Vagina (tissue), 2 donors: Measurements from ENCODE around the gene FAM186B. TPM values are rescaled to one million over a fixed set of nuclear protein-coding genes. Genes with fewer than 3 reads are reported as not detected.

ENCODE experiments used
- DNase-seq, 2 donors: peaks; one replicate each; pipeline ENCODE4 v3.0.0-alpha.2; 2017; ENCODE audit errors: extremely low spot score in 2 of 2
- H3K27ac ChIP-seq: fragments of 200-600 bp; sonication (generic); one replicate; pipeline ENCODE4 v1.5.1; 2019
- H3K27me3 ChIP-seq: fragments of 200-600 bp; sonication (generic); one replicate; pipeline ENCODE4 v1.5.1; 2019
- H3K36me3 ChIP-seq, 2 donors: fragments of 200-600 bp; sonication (generic); one replicate each; pipeline ENCODE4 v1.5.1; 2017 to 2019
- H3K4me1 ChIP-seq: fragments of 200-600 bp; sonication (generic); one replicate; pipeline ENCODE4 v1.5.1; 2019
- H3K4me3 ChIP-seq, 2 donors: fragments of 200-600 bp; sonication (generic); 1 replicate in 1 of 2; 2 replicates in 1 of 2; pipeline ENCODE4 v1.5.1; 2016 to 2019
- H3K9me3 ChIP-seq: fragments of 200-600 bp; sonication (generic); one replicate; pipeline ENCODE4 v1.5.1; 2019
- CTCF ChIP-seq, 3 experiments: fragments of 450-650 bp in 2 of 3; fragments of 200-600 bp in 1 of 3; sonication (generic) in 1 of 3; IDR thresholded peaks; one replicate each; pipeline ENCODE4 v1.5.1; 2017 to 2019; ENCODE audit warnings: antibody characterized with exemption in 3 of 3, mild to moderate bottlenecking in 2 of 3, moderate library complexity in 2 of 3
- POLR2A ChIP-seq, 2 donors: fragments of 450-650 bp; IDR thresholded peaks; one replicate each; pipeline ENCODE4 v1.6.1; 2017; ENCODE audit warnings: antibody characterized with exemption in 2 of 2, mild to moderate bottlenecking in 2 of 2, moderate library complexity in 2 of 2
- POLR2AphosphoS5 ChIP-seq, 2 donors: sonication (generic); formaldehyde crosslinking; IDR thresholded peaks; one replicate each; pipeline ENCODE4 v1.9.0; 2017; ENCODE audit warnings: antibody characterized with exemption in 2 of 2, mild to moderate bottlenecking in 2 of 2, low read depth in 1 of 2; ENCODE audit not compliant: insufficient read depth in 1 of 2
- intact Hi-C: fragments of 100-400 bp; cut with DNase I; formaldehyde crosslinking; loops from one replicate; pipeline ENCODE4 v1.15.1; 2023
- total RNA-seq: library from RNA; depleted of rRNA; stranded (reverse); fragments of >200 nt; gene quantifications from one replicate; pipeline ENCODE4 v1.2.3, GENCODE V29; 2016

The FAM186B gene
- total RNA-seq, 1 donor from 2014 or later: not detected

- DNase-seq: no peak
- H3K4me3 ChIP-seq: no peak overlapping the region
- H3K9me3 ChIP-seq: no peaks in the 10 kb centered on the region
- H3K4me1 ChIP-seq: peaks cover 11% of the 10 kb centered on the region
- no peaks in the 10 kb centered on the region for H3K27me3 ChIP-seq
- H3K36me3 ChIP-seq: peaks cover 0 to 17% of the 10 kb centered on the region in 2 donors
- no peak overlapping the region for H3K27ac ChIP-seq
- intact Hi-C loops: loop anchor here (5.0 kb wide), 1 partner anchor 69 kb away; the partner anchor contains the start of gene PRPF40B
- TF ChIP-seq CTCF (IDR thresholded peaks at IDR 0.05): no peak
Observed at GRCh38 chr12:49553512-49554088, 51.8 kb downstream of the FAM186B start.

- H3K4me3 ChIP-seq: no peak overlapping the region
- no peaks in the 10 kb centered on the region for H3K27me3 ChIP-seq
- H3K27ac ChIP-seq: no peak overlapping the region
- no peak for DNase-seq
- peaks cover 17% of the 10 kb centered on the region for H3K4me1 ChIP-seq
- H3K36me3 ChIP-seq: peaks cover 0 to 10% of the 10 kb centered on the region in 2 donors
- intact Hi-C loops: loop anchor here (5.0 kb wide), 1 partner anchor 69 kb away; the partner anchor contains the start of gene PRPF40B
- no peaks in the 10 kb centered on the region for H3K9me3 ChIP-seq
- TF ChIP-seq POLR2A (IDR thresholded peaks at IDR 0.05) (no peak), CTCF (IDR thresholded peaks at IDR 0.05) (no peak), POLR2AphosphoS5 (IDR thresholded peaks at IDR 0.05; ENCODE audit: insufficient read depth in 1 of 2, low read depth in 1 of 2) (no peak)
Observed at GRCh38 chr12:49552899-49553298, 52.5 kb downstream of the FAM186B start.

- DNase-seq: no peak
- intact Hi-C loops: loop anchor here (5.0 kb wide), 1 partner anchor 70 kb away; the partner anchor contains the start of gene PRPF40B
- Histone ChIP-seq H3K9me3 (no peaks in the 10 kb centered on the region), H3K27ac (no peak overlapping the region), H3K27me3 (no peaks in the 10 kb centered on the region), H3K4me1 (peaks cover 17% of the 10 kb centered on the region), H3K36me3 (peaks cover 0 to 5% of the 10 kb centered on the region in 2 donors), H3K4me3 (no peak overlapping the region)
- TF ChIP-seq POLR2AphosphoS5 (IDR thresholded peaks at IDR 0.05; ENCODE audit: insufficient read depth in 1 of 2, low read depth in 1 of 2): no peak
Observed at GRCh38 chr12:49552425-49552824, 53.0 kb downstream of the FAM186B start.

- no peaks in the 10 kb centered on the region for H3K9me3 ChIP-seq
- H3K27ac ChIP-seq: no peak overlapping the region
- H3K27me3 ChIP-seq: no peaks in the 10 kb centered on the region
- H3K4me1 ChIP-seq: peaks cover 17% of the 10 kb centered on the region
- DNase-seq: no peak
- H3K4me3 ChIP-seq: no peak overlapping the region
- intact Hi-C loops: loop anchor here (5.0 kb wide), 1 partner anchor 70 kb away; the partner anchor contains the start of gene PRPF40B
- TF ChIP-seq POLR2AphosphoS5 (IDR thresholded peaks at IDR 0.05; ENCODE audit: insufficient read depth in 1 of 2, low read depth in 1 of 2) (peak in 1 of 2 donors; percentile 26), POLR2A (IDR thresholded peaks at IDR 0.05) (no peak)
- peaks cover 0 to under 1% of the 10 kb centered on the region in 2 donors for H3K36me3 ChIP-seq
Observed at GRCh38 chr12:49552014-49552413, 53.4 kb downstream of the FAM186B start.

GRCh38 chr12:49550693-49551252 lies 54.7 kb downstream of the FAM186B start:
- Histone ChIP-seq H3K27ac (no peak overlapping the region), H3K4me3 (no peak overlapping the region), H3K4me1 (peaks cover 17% of the 10 kb centered on the region), H3K36me3 (no peaks in the 10 kb centered on the region), H3K9me3 (no peaks in the 10 kb centered on the region), H3K27me3 (no peaks in the 10 kb centered on the region)
- intact Hi-C loops: loop anchor here (5.0 kb wide), 1 partner anchor 72 kb away; the partner anchor contains the start of gene PRPF40B
- TF ChIP-seq CTCF (IDR thresholded peaks at IDR 0.05) (no peak), POLR2AphosphoS5 (IDR thresholded peaks at IDR 0.05; ENCODE audit: insufficient read depth in 1 of 2, low read depth in 1 of 2) (no peak), POLR2A (IDR thresholded peaks at IDR 0.05) (no peak)
- no peak for DNase-seq
